SK-N-SH (cell line): ENCODE measurements around the gene GJB3. TPM values are rescaled to one million over a fixed set of nuclear protein-coding genes. Genes with fewer than 3 reads are reported as not detected.

Experiments
- CTCF ChIA-PET: fragments of 300-600, 350-600 bp; formaldehyde crosslinking; extraction: SDS; loops from one replicate; lab custom pipeline; 2021; lab: Yijun Ruan, JAX
- POLR2A ChIA-PET: fragments of 350-600 bp; sonication (Branson Sonifier 250); formaldehyde crosslinking; extraction: SDS; loops from one replicate; lab custom pipeline; 2020; ENCODE audit warnings: antibody characterized with exemption, inconsistent platforms; lab: Yijun Ruan, JAX
- DNase-seq: peaks from one replicate; pipeline ENCODE4 v3.0.0; 2012
- H2AFZ ChIP-seq: fragments of 200-600 bp; sonication (generic); 2 replicates; pipeline ENCODE4 v1.8.1; 2016; ENCODE audit warnings: antibody characterized with exemption, mild to moderate bottlenecking, low read depth
- H3F3A ChIP-seq: fragments of 200-600 bp; sonication (generic); replicated peaks from 2 replicates; pipeline ENCODE3; 2016; ENCODE audit warnings: antibody characterized with exemption, mild to moderate bottlenecking; ENCODE audit not compliant: insufficient read depth
- H3K27ac ChIP-seq, 2 experiments: fragments of 200-500 bp in 1 of 2; fragments of 200-600 bp in 1 of 2; sonication (Bioruptor generic) in 1 of 2; sonication (generic), shearing (Covaris generic) in 1 of 2; 2 replicates each; pipeline versions ENCODE4 v1.5.1 to v1.6.1; 2014 to 2016; ENCODE audit warnings: low read depth in 2 of 2, inconsistent platforms in 1 of 2, low read length in 1 of 2, mild to moderate bottlenecking in 1 of 2, mixed read lengths in 1 of 2
- H3K27me3 ChIP-seq: fragments of 200-600 bp; sonication (generic), shearing (Covaris generic); 2 replicates; pipeline ENCODE4 v1.6.1; 2016; ENCODE audit warnings: mixed run types; ENCODE audit not compliant: insufficient read depth
- H3K36me3 ChIP-seq, 2 experiments: fragments of 200-500 bp in 1 of 2; fragments of 200-600 bp in 1 of 2; sonication (Bioruptor generic) in 1 of 2; sonication (generic) in 1 of 2; replicated peaks in 1 of 2; 2 replicates each; pipeline versions ENCODE3 to v1.5.1; 2014 to 2016; ENCODE audit warnings: low read length in 1 of 2, mild to moderate bottlenecking in 1 of 2; ENCODE audit not compliant: insufficient read depth in 2 of 2, control insufficient read depth in 1 of 2
- H3K4me1 ChIP-seq, 2 experiments: fragments of 200-500 bp in 1 of 2; fragments of 200-600 bp in 1 of 2; sonication (Bioruptor generic) in 1 of 2; sonication (generic), shearing (Covaris generic) in 1 of 2; 2 replicates each; pipeline versions ENCODE4 v1.5.1 to v1.6.1; 2014 to 2016; ENCODE audit warnings: low read depth in 1 of 2, low read length in 1 of 2, mixed run types in 1 of 2; ENCODE audit not compliant: insufficient read depth in 2 of 2, control insufficient read depth in 1 of 2
- H3K4me2 ChIP-seq: fragments of 200-600 bp; sonication (generic), shearing (Covaris generic); 2 replicates; pipeline ENCODE4 v1.6.1; 2017; ENCODE audit warnings: mixed run types
- H3K4me3 ChIP-seq, 2 experiments: fragments of 200-500 bp in 1 of 2; fragments of 200-600 bp in 1 of 2; sonication (Bioruptor generic) in 1 of 2; sonication (generic), shearing (Covaris generic) in 1 of 2; 2 replicates each; pipeline versions ENCODE4 v1.5.1 to v1.8.1; 2014 to 2016; ENCODE audit warnings: low read depth in 2 of 2, inconsistent platforms in 1 of 2, low read length in 1 of 2, mild to moderate bottlenecking in 1 of 2, mixed read lengths in 1 of 2, moderate library complexity in 1 of 2
- H3K79me2 ChIP-seq: fragments of 200-600 bp; sonication (generic); 2 replicates; pipeline ENCODE4 v1.8.1; 2017; ENCODE audit warnings: mild to moderate bottlenecking; ENCODE audit not compliant: insufficient read depth
- H3K9ac ChIP-seq: fragments of 200-600 bp; sonication (generic); 2 replicates; pipeline ENCODE4 v1.6.1; 2017; ENCODE audit warnings: mixed run types
- H3K9me2 ChIP-seq: fragments of 200-600 bp; sonication (generic); 2 replicates; pipeline ENCODE4 v1.6.1; 2017; ENCODE audit warnings: mixed run types
- H3K9me3 ChIP-seq: fragments of 200-600 bp; sonication (generic); 2 replicates; pipeline ENCODE4 v1.6.1; 2017; ENCODE audit warnings: mixed run types, mild to moderate bottlenecking, moderate library complexity
- H4K20me1 ChIP-seq: fragments of 200-600 bp; sonication (generic); 2 replicates; pipeline ENCODE4 v1.6.1; 2017; ENCODE audit warnings: mild to moderate bottlenecking, mixed run types; ENCODE audit not compliant: insufficient read depth
- CTCF ChIP-seq: fragments of 200-600 bp; sonication (generic); IDR thresholded peaks from 2 replicates; pipeline ENCODE4 v1.6.1; 2017; ENCODE audit warnings: antibody characterized with exemption, mild to moderate bottlenecking, moderate library complexity
- ELF1 ChIP-seq: IDR thresholded peaks from 2 replicates; pipeline ENCODE4 v1.4.0; 2012
- EP300 ChIP-seq, 2 experiments: IDR thresholded peaks; 2 replicates each; pipeline versions ENCODE4 v1.4.0 to v1.6.1; 2012; ENCODE audit warnings: borderline replicate concordance in 1 of 2, low read depth in 1 of 2, low read length in 1 of 2
- FOXJ3 ChIP-seq: sonication (generic); formaldehyde crosslinking; IDR thresholded peaks from 2 replicates; pipeline ENCODE4 v1.5.1; 2020; ENCODE audit warnings: mild to moderate bottlenecking, missing genetic modification reagents
- FOXM1 ChIP-seq: IDR thresholded peaks from 2 replicates; pipeline ENCODE4 v1.4.0; 2012; ENCODE audit warnings: low read depth, mild to moderate bottlenecking
- GATA2 ChIP-seq: sonication (generic); formaldehyde crosslinking; IDR thresholded peaks from 2 replicates; pipeline ENCODE4 v1.5.0; 2020; ENCODE audit warnings: mild to moderate bottlenecking, missing genetic modification reagents
- IRF3 ChIP-seq: fragments of 150-350 bp; IDR thresholded peaks from 2 replicates; pipeline ENCODE4 v1.6.1; 2016; ENCODE audit warnings: mild to moderate bottlenecking, low read depth, low read length
- JUND ChIP-seq: IDR thresholded peaks from 2 replicates; pipeline ENCODE4 v1.4.0; 2012
- MEF2A ChIP-seq: IDR thresholded peaks from 2 replicates; pipeline ENCODE4 v1.4.0; 2012; ENCODE audit warnings: low read depth, borderline replicate concordance
- RAD21 ChIP-seq: IDR thresholded peaks from 2 replicates; pipeline ENCODE4 v1.6.1; 2012; ENCODE audit warnings: mild to moderate bottlenecking, low read length
- RCOR1 ChIP-seq: fragments of 150-350 bp; IDR thresholded peaks from 2 replicates; pipeline ENCODE4 v1.6.1; 2017; ENCODE audit warnings: antibody characterized with exemption, low read length
- REST ChIP-seq: IDR thresholded peaks from 2 replicates; pipeline ENCODE4 v1.6.1; 2012; ENCODE audit warnings: mild to moderate bottlenecking, low read depth, low read length, moderate library complexity
- SMC3 ChIP-seq: IDR thresholded peaks from 2 replicates; pipeline ENCODE4 v1.6.1; 2012; ENCODE audit warnings: low read depth, low read length, improper control_type of control experiment
- TAF1 ChIP-seq: IDR thresholded peaks from 2 replicates; pipeline ENCODE4 v1.6.1; 2012; ENCODE audit warnings: low read depth, mild to moderate bottlenecking, low read length, moderate library complexity, borderline replicate concordance
- TEAD4 ChIP-seq: IDR thresholded peaks from 2 replicates; pipeline ENCODE4 v1.4.0; 2012; ENCODE audit warnings: mild to moderate bottlenecking, borderline replicate concordance; ENCODE audit not compliant: insufficient read depth
- WGBS: methylation state at CpG from one replicate; pipeline ENCODE4 v1.1.6; 2017; ENCODE audit warnings: low lambda C conversion rate; 5-methylcytosine and 5-hydroxymethylcytosine counted together
- polyA plus RNA-seq, 3 experiments: library from polyadenylated mRNA; depleted of rRNA; stranded (reverse); fragments of >200 nt; gene quantifications; 2 replicates each; pipeline ENCODE4 v1.2.3, GENCODE V29; 2012
- TF ChIP-seq, protein P1 (sequence below): IDR thresholded peaks from 2 replicates; pipeline ENCODE4 v1.4.0; 2012; ENCODE audit warnings: low read depth, borderline replicate concordance
- TF ChIP-seq, protein P2 (sequence below): IDR thresholded peaks from 2 replicates; pipeline ENCODE4 v1.4.0; 2012; ENCODE audit warnings: low read depth

The GJB3 gene
- polyA plus RNA-seq, 1 of the 3 experiments (the other 2 are of a cell fraction) = not detected

- Histone ChIP-seq H2AFZ (no peak overlapping the region), H4K20me1 (no peaks in the 10 kb centered on the region), H3K27me3 (peaks cover 32% of the 10 kb centered on the region), H3K9me3 (no peaks in the 10 kb centered on the region), H3K27ac (no peak overlapping the region)
- WGBS = 20% methylated on average over 6 of the region's 6 CpGs
- TF ChIP-seq, protein P1, sequence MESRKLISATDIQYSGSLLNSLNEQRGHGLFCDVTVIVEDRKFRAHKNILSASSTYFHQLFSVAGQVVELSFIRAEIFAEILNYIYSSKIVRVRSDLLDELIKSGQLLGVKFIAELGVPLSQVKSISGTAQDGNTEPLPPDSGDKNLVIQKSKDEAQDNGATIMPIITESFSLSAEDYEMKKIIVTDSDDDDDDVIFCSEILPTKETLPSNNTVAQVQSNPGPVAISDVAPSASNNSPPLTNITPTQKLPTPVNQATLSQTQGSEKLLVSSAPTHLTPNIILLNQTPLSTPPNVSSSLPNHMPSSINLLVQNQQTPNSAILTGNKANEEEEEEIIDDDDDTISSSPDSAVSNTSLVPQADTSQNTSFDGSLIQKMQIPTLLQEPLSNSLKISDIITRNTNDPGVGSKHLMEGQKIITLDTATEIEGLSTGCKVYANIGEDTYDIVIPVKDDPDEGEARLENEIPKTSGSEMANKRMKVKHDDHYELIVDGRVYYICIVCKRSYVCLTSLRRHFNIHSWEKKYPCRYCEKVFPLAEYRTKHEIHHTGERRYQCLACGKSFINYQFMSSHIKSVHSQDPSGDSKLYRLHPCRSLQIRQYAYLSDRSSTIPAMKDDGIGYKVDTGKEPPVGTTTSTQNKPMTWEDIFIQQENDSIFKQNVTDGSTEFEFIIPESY = no peak
- TF ChIP-seq REST (no peak), IRF3 (no peak), RAD21 (no peak)
- TF ChIP-seq, all 33 proteins: peak for 0
- no peaks in the 10 kb centered on the region for H3K9me2 ChIP-seq
- H3K79me2 ChIP-seq = no peaks in the 10 kb centered on the region
- ChIA-PET CTCF (interaction anchor here (1.2 to 1.7 kb wide), 2 partner anchors 36 to 82 kb away, joined by 5 read pairs; partner anchors contain the start of gene SMIM12), POLR2A (no interaction called here)
- H3K4me2 ChIP-seq = no peak overlapping the region
- no peak overlapping the region for H3K4me3 ChIP-seq
- no peak for DNase-seq
- no peaks in the 10 kb centered on the region for H3F3A ChIP-seq
- H3K36me3 ChIP-seq = no peaks in the 10 kb centered on the region
- no peak overlapping the region for H3K9ac ChIP-seq
- peaks cover 0 to 4% of the 10 kb centered on the region in 2 experiments; a peak in 1 of 4 replicates for H3K4me1 ChIP-seq
Measured at GRCh38 chr1:34778381-34778780, 2.6 kb upstream of the GJB3 start.

DNA sequence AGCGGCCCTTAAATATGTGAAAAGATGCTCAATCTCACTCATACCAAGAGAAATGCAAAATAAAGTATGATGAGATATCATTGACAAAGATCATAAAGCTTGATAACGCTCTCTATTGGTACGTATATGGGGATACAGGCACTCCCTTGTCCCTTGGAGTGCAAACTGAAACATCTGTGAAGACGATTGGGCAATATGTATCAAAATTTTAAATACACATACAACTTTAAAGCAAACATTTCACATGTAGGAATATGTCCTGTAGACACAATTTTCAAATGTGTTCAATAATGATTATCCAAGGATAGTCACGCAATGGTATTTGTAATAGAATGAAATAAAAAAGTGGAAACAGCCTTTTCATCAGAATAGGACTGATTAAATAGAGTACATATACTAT is 2.0 kb upstream of the GJB3 start:
- H3K27me3 ChIP-seq = peaks cover 32% of the 10 kb centered on the region
- H3K9ac ChIP-seq = no peak overlapping the region
- no peak for DNase-seq
- no peaks in the 10 kb centered on the region for H3K9me3 ChIP-seq
- POLR2A ChIA-PET = no interaction called here
- H3K79me2 ChIP-seq = no peaks in the 10 kb centered on the region
- no peaks in the 10 kb centered on the region for H3K36me3 ChIP-seq
- H3K4me3 ChIP-seq = no peak overlapping the region
- no peak overlapping the region for H3K27ac ChIP-seq
- CTCF ChIA-PET = interaction anchor here (1.2 to 1.7 kb wide), 2 partner anchors 36 to 81 kb away, joined by 5 read pairs; partner anchors contain the start of gene SMIM12
- WGBS = 47% methylated on average over 5 of the region's 5 CpGs
- no peaks in the 10 kb centered on the region for H3K9me2 ChIP-seq
- H2AFZ ChIP-seq = no peak overlapping the region
- H3F3A ChIP-seq = no peaks in the 10 kb centered on the region
- no peaks in the 10 kb centered on the region for H4K20me1 ChIP-seq
- peaks cover 0 to 4% of the 10 kb centered on the region in 2 experiments; a peak in 1 of 4 replicates for H3K4me1 ChIP-seq
- H3K4me2 ChIP-seq = no peak overlapping the region
- TF ChIP-seq MEF2A (no peak), CTCF (no peak), TEAD4 (no peak), EP300 (IDR thresholded peaks at IDR 0.05; ENCODE audit: borderline replicate concordance in 1 of 2, low read depth in 1 of 2, low read length in 1 of 2) (no peak), SMC3 (no peak), JUND (no peak), ELF1 (no peak), FOXM1 (no peak), RCOR1 (no peak), TAF1 (no peak), FOXJ3 (CRISPR knock-in tag) (no peak), GATA2 (CRISPR knock-in tag) (no peak)
- TF ChIP-seq, protein P2, sequence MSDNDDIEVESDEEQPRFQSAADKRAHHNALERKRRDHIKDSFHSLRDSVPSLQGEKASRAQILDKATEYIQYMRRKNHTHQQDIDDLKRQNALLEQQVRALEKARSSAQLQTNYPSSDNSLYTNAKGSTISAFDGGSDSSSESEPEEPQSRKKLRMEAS = no peak
